Stimulated activated naive B cell treated with anti-CD40 and anti-IgM and Interleukin-4, amounts not matched to agents 10 μg/mL and 1 μg/mL and 100 μg/mL, for 72 hours (primary cell): Measurements from ENCODE around the gene TMC7.
A peak's percentile ranks its signal among the peaks of the same experiment; 100 is the strongest.
"Not testable (repeated sequence)": the region's sequence is repeated elsewhere in the genome, so short reads cannot be mapped to it uniquely, and the experiment has no call there.

Experiments
- ATAC-seq, 2 donors: fragments of 150-1000 bp; cut with Tn5 transposase; replicated peaks; 2 replicates each; pipeline ENCODE4 v1.10.0; 2021; ENCODE audit warnings: moderate library complexity in 1 of 2
- DNase-seq: peaks from one replicate; pipeline ENCODE4 v3.0.0; 2021
- H3K27ac Mint-ChIP-seq: one replicate; pipeline ENCODE4 v1.8.0; 2022; ENCODE audit warnings: mild to moderate bottlenecking, mixed read lengths
- H3K27me3 Mint-ChIP-seq, 2 donors: one replicate each; pipeline ENCODE4 v1.8.0; 2022; ENCODE audit warnings: mixed read lengths in 2 of 2
- H3K36me3 Mint-ChIP-seq, 2 donors: one replicate each; pipeline ENCODE4 v1.8.0; 2022; ENCODE audit warnings: mixed read lengths in 2 of 2, mild to moderate bottlenecking in 1 of 2
- H3K4me1 Mint-ChIP-seq, 2 donors: one replicate each; pipeline ENCODE4 v1.8.0; 2022; ENCODE audit warnings: mixed read lengths in 2 of 2, mild to moderate bottlenecking in 1 of 2
- H3K4me3 Mint-ChIP-seq, 2 donors: one replicate each; pipeline ENCODE4 v1.8.0; 2022; ENCODE audit warnings: mild to moderate bottlenecking in 2 of 2, mixed read lengths in 2 of 2, moderate library complexity in 1 of 2
- H3K9me3 Mint-ChIP-seq, 2 donors: one replicate each; pipeline ENCODE4 v1.8.0; 2022; ENCODE audit warnings: mixed read lengths in 2 of 2, mild to moderate bottlenecking in 1 of 2

Gene TMC7

GRCh38 chr16:18997001-18997400 lies 13.3 kb downstream of the TMC7 start:
- ATAC-seq, H3K36me3 Mint-ChIP-seq: not testable (repeated sequence)
- peaks cover 13% of the 10 kb centered on the region in 2 donors for H3K27me3 Mint-ChIP-seq

GRCh38 chr16:18999045-18999393 lies 15.3 kb downstream of the TMC7 start:
- Mint-ChIP-seq H3K4me1 (no peaks in the 10 kb centered on the region), H3K4me3 (no peak overlapping the region), H3K27me3 (peaks cover 13% of the 10 kb centered on the region in 2 donors), H3K36me3 (no peaks in the 10 kb centered on the region), H3K9me3 (no peaks in the 10 kb centered on the region), H3K27ac (no peak overlapping the region)
- ATAC-seq, result no peak
- DNase-seq, result no peak

More at GRCh38 chr16:18997001-18997400, 13.3 kb downstream of the TMC7 start:
- not testable (repeated sequence) for H3K27ac Mint-ChIP-seq, H3K9me3 Mint-ChIP-seq, H3K4me1 Mint-ChIP-seq, H3K4me3 Mint-ChIP-seq, DNase-seq

DNA sequence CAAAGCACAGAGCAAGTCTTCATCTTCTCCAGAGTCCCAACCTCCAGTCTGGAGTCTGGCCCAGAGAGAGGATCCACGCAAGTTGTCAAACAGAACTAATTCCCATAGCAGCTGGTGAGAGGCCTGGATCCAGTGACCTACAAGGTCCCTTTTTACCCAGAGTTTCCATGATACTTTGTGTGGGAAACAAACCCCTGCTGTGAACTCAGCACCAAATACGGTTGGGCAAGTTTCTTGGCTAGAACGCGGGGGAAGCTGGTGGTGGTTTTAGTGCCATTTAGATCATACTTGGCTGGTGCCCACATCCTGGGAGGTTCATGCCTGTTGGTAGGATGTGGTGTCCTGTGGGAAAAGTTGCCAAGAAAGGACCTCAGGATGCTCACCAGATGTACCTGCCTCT lies 18.1 kb downstream of the TMC7 start:
- Mint-ChIP-seq H3K27me3 (peaks cover 4 to 7% of the 10 kb centered on the region in 2 donors), H3K9me3 (no peaks in the 10 kb centered on the region), H3K4me1 (no peaks in the 10 kb centered on the region), H3K4me3 (no peak overlapping the region), H3K36me3 (no peaks in the 10 kb centered on the region), H3K27ac (no peak overlapping the region)
- ATAC-seq (no peak), DNase-seq (no peak)

GRCh38 chr16:19003935-19004334 lies 20.2 kb downstream of the TMC7 start:
- Mint-ChIP-seq H3K4me3 (no peak overlapping the region), H3K27me3 (peaks cover 4 to 12% of the 10 kb centered on the region in 2 donors), H3K9me3 (no peaks in the 10 kb centered on the region), H3K36me3 (no peaks in the 10 kb centered on the region), H3K4me1 (no peaks in the 10 kb centered on the region), H3K27ac (no peak overlapping the region)
- DNase-seq (no peak), ATAC-seq (no peak)

DNA sequence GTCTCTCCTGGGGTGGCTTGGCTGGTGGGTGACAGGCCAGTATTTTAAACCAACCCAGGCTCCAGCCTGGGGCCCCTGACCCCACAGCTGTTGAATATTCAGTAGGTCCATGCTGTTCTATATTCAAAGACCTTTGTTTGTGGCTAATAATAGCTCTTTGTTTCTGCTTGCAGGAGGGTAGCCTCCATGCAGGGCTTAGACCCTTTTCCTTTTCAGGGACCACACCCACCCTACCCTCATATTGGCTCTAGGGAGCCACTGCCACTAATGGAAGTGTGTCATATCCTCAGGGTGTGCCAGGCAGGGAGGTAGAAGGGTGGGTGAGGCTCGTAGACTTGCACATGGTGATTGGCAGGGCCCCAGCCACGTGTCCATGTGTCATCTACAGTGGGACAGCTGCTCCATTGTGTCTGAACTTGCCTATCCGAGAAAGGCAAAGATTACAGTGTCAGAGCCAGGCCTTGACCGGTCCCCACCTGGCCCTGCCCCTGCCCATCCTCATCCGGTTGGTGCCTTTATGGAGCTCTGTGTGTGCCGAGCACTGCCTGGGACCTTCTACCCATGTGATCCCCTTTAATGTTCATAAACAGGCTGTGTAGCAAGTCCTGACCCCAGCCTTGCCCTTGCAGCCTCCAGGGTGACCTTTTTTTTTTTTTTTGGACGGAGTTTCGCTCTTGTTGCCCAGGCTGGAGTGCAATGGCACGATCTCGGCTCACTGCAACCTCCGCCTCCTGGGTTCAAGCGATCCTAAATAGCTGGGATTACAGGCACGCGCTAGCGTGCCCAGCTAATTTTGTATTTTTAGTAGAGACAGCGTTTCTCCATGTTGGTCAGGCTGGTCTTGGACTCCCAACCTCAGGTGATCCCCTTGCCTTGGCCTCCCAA lies 22.1 kb downstream of the TMC7 start:
- no peak overlapping the region for H3K4me3 Mint-ChIP-seq
- no peaks in the 10 kb centered on the region for H3K36me3 Mint-ChIP-seq
- no peak overlapping the region for H3K27ac Mint-ChIP-seq
- H3K27me3 Mint-ChIP-seq, result peaks cover 0 to 5% of the 10 kb centered on the region in 2 donors
- H3K9me3 Mint-ChIP-seq, result peaks cover 3% of the 10 kb centered on the region in 2 donors
- ATAC-seq, result no peak
- no peak for DNase-seq
- no peaks in the 10 kb centered on the region for H3K4me1 Mint-ChIP-seq

GRCh38 chr16:19006446-19007315 lies 22.9 kb downstream of the TMC7 start:
- Mint-ChIP-seq H3K9me3 (peaks cover 5% of the 10 kb centered on the region in 2 donors), H3K36me3 (no peaks in the 10 kb centered on the region), H3K4me1 (no peaks in the 10 kb centered on the region), H3K27me3 (peaks cover 0 to 5% of the 10 kb centered on the region in 2 donors), H3K27ac (no peak overlapping the region), H3K4me3 (no peak overlapping the region)
- no peak for ATAC-seq
- no peak for DNase-seq

DNA sequence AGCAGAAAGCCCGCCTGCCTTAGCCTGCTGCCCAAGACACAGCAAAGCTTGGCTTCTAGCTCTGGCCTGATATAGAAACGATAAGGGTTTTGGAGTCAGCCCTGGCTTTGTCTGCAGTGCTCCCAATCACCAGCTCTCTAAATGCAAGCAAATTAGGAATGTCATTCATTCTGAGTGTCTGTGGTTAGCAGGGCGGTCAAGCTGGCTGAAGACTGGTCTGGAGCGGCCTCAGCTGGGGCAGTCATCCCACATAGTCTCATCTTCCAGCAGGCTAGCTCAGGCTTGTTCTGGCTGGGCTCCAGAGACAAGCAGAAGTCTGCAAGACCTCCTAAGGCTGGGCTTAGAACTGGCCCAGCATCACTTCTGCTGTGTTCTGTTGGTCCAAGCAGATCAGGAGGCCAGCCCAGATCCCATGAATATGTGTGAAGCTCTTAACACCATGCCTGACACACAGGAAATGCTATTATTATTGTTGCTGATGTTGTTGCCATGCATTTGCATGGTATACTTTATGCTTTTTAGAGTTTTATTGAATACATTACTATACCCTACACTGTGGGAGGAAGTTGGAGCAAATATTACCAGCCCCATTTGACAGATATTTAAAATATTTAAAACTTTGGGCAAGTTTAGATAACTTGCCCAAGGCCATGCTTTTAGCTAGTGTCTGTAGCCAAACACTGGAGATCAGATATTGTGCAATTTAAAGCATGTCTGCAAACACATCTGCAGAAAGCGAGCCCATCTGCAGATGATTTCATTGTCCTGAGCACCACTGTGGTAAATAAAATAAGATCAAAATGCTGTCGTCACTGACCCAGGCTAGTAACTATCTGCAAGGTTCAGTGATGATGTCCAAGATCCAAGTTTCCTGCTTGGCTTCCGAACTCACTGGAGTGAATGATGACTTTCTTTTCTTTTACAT lies 24.8 kb downstream of the TMC7 start:
- H3K27me3 Mint-ChIP-seq, result peaks cover 0 to 5% of the 10 kb centered on the region in 2 donors
- H3K27ac Mint-ChIP-seq, result no peak overlapping the region
- DNase-seq, result no peak
- H3K36me3 Mint-ChIP-seq, result no peaks in the 10 kb centered on the region
- H3K4me1 Mint-ChIP-seq, result no peaks in the 10 kb centered on the region
- ATAC-seq, result no peak
- H3K9me3 Mint-ChIP-seq, result peaks cover 5% of the 10 kb centered on the region in 2 donors
- H3K4me3 Mint-ChIP-seq, result no peak overlapping the region

- Mint-ChIP-seq H3K4me1 (no peaks in the 10 kb centered on the region), H3K27ac (no peak overlapping the region), H3K27me3 (peaks cover 3 to 5% of the 10 kb centered on the region in 2 donors), H3K9me3 (peaks cover 5% of the 10 kb centered on the region in 2 donors), H3K4me3 (no peak overlapping the region), H3K36me3 (no peaks in the 10 kb centered on the region)
- ATAC-seq, result no peak
- no peak for DNase-seq
Measured at GRCh38 chr16:19011169-19011731, 27.5 kb downstream of the TMC7 start.

GRCh38 chr16:19014461-19014860 lies 30.7 kb downstream of the TMC7 start:
- ATAC-seq, result no peak
- DNase-seq, result no peak
- H3K4me3 Mint-ChIP-seq, result no peak overlapping the region
- peaks cover 5% of the 10 kb centered on the region in 2 donors for H3K9me3 Mint-ChIP-seq
- peaks cover 0 to 3% of the 10 kb centered on the region in 2 donors for H3K27me3 Mint-ChIP-seq
- no peaks in the 10 kb centered on the region for H3K4me1 Mint-ChIP-seq
- no peaks in the 10 kb centered on the region for H3K36me3 Mint-ChIP-seq
- H3K27ac Mint-ChIP-seq, result peak overlapping the region; percentile 52

DNA sequence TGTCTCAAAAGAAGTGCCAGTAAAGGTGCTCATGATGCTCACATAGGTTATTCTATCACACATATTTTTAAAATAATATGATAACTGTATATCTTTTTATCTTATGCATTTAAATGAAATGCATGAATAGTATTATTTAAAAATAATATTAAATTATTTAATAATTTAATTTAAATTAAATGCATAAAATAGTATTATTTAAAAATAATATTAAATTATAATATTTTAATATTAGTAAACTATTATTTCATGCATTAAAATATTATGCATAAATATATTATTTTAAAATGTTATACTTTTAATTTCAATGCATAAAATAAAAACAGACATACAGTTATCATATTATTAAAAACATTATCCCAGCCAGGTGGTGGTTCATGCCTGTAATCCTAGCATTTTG lies 33.4 kb downstream of the TMC7 start:
- Mint-ChIP-seq H3K36me3 (no peaks in the 10 kb centered on the region), H3K4me3 (no peak overlapping the region), H3K27me3 (peaks cover 3 to 9% of the 10 kb centered on the region in 2 donors), H3K4me1 (no peaks in the 10 kb centered on the region), H3K9me3 (peaks cover 0 to 2% of the 10 kb centered on the region in 2 donors), H3K27ac (no peak overlapping the region)
- DNase-seq (no peak), ATAC-seq (no peak)

DNA sequence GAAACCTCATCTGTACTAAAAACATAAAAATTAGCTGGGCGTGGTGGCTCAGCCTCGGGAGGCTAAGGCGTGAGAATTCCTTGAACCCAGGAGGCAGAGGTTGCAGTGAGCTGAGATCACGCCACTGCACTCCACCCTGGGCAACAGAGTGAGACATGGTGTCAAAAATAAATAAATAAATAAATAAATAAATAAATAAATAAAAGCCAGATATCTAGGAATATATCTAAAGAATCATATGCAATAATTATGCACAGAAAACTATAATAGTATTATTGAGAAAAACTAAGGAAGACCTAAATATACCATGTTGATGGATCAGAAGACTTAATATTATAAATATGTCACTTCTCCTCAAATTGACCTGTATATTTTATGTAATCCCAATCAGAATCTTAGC lies 37.0 kb downstream of the TMC7 start:
- Mint-ChIP-seq H3K9me3 (peaks cover 0 to 2% of the 10 kb centered on the region in 2 donors), H3K4me1 (no peaks in the 10 kb centered on the region), H3K4me3 (no peak overlapping the region), H3K27me3 (peaks cover 0 to 9% of the 10 kb centered on the region in 2 donors), H3K27ac (no peak overlapping the region), H3K36me3 (no peaks in the 10 kb centered on the region)
- DNase-seq, result no peak
- ATAC-seq, result no peak

GRCh38 chr16:19021747-19022146 lies 38.0 kb downstream of the TMC7 start:
- DNase-seq, result no peak
- H3K4me3 Mint-ChIP-seq, result no peak overlapping the region
- H3K27me3 Mint-ChIP-seq, result peaks cover 0 to 9% of the 10 kb centered on the region in 2 donors
- H3K9me3 Mint-ChIP-seq, result peaks cover 0 to 2% of the 10 kb centered on the region in 2 donors
- H3K4me1 Mint-ChIP-seq, result no peaks in the 10 kb centered on the region
- ATAC-seq, result no peak
- no peak overlapping the region for H3K27ac Mint-ChIP-seq
- no peaks in the 10 kb centered on the region for H3K36me3 Mint-ChIP-seq

DNA sequence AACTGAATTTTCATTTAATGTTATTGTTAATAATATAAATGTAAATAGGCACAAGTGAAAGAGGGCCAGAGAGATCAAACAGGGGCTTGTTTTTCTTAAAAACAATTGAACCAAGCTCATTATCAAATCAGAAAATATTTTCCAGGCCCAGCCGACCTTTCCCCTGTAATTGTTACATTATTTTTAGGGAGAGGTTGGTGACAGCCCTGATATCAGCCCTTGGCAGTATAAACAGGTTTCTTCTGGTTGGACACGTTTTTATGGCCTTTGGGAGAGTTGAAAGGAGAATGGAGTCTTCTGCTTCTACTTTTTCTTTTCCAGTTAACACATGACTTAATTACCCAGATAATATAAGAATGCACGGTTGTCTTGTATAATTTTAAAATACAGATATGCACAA lies 43.7 kb downstream of the TMC7 start:
- Mint-ChIP-seq H3K4me1 (no peaks in the 10 kb centered on the region), H3K36me3 (no peaks in the 10 kb centered on the region), H3K27ac (no peak overlapping the region), H3K4me3 (no peak overlapping the region), H3K9me3 (no peaks in the 10 kb centered on the region), H3K27me3 (peaks cover 0 to 5% of the 10 kb centered on the region in 2 donors)
- no peak for DNase-seq
- no peak for ATAC-seq
